ENCODE measurements around the gene EIF4A2. TPM values are rescaled to one million over a fixed set of nuclear protein-coding genes. Genes with fewer than 3 reads are reported as not detected.

EIF4A2 gene

GRCh38 chr3:186831798-186832197 lies 48.4 kb downstream of the EIF4A2 start:
- WGBS (ENCODE audit: extremely low coverage, insufficient coverage, low lambda C conversion rate) = no CpG with 5 or more reads among the region's 4 CpGs
- H3K27me3 ChIP-seq (ENCODE audit: insufficient read depth, low read length, poor library complexity) = no peaks in the 10 kb centered on the region
- H4K5ac ChIP-seq (ENCODE audit: low read length) = no peak overlapping the region
- H3K4me3 ChIP-seq (ENCODE audit: low read length) = no peak overlapping the region
- no peaks in the 10 kb centered on the region for H3K4me1 ChIP-seq (ENCODE audit: control insufficient read depth, low read depth, low read length)
- H3K9ac ChIP-seq (ENCODE audit: low read length) = no peak overlapping the region
- H3K56ac ChIP-seq (ENCODE audit: low read length) = no peak overlapping the region
- H3K4me2 ChIP-seq (ENCODE audit: low read length) = no peak overlapping the region
- no peaks in the 10 kb centered on the region for H3K36me3 ChIP-seq (ENCODE audit: control insufficient read depth, insufficient read depth, low read length)
- H2BK15ac ChIP-seq (replicated peaks; ENCODE audit: low read depth) = no peak overlapping the region
- no peak overlapping the region for H4K8ac ChIP-seq (ENCODE audit: low read depth, low read length)
- H3K79me2 ChIP-seq (ENCODE audit: control insufficient read depth, insufficient read depth, low read length) = no peaks in the 10 kb centered on the region
- no peak overlapping the region for H2BK5ac ChIP-seq (ENCODE audit: low read length)
- H3K79me1 ChIP-seq (ENCODE audit: low read length) = no peaks in the 10 kb centered on the region
- no peak overlapping the region for H2AK5ac ChIP-seq (ENCODE audit: low read length)
- H3K4ac ChIP-seq (ENCODE audit: low read depth, low read length) = no peak overlapping the region
- no peak overlapping the region for H3K18ac ChIP-seq (ENCODE audit: low read length)
- H3K23ac ChIP-seq (ENCODE audit: low read length) = no peak overlapping the region
- H2BK120ac ChIP-seq (ENCODE audit: low read depth, low read length) = no peak overlapping the region
- no peak overlapping the region for H3K27ac ChIP-seq (ENCODE audit: low read depth, low read length)
- no peak for DNase-seq

GRCh38 chr3:186832276-186832675 lies 48.9 kb downstream of the EIF4A2 start:
- Histone ChIP-seq H4K5ac (ENCODE audit: low read length) (no peak overlapping the region), H2BK5ac (ENCODE audit: low read length) (no peak overlapping the region), H3K4me3 (ENCODE audit: low read length) (no peak overlapping the region), H3K4ac (ENCODE audit: low read depth, low read length) (no peak overlapping the region), H3K56ac (ENCODE audit: low read length) (no peak overlapping the region), H3K27ac (ENCODE audit: low read depth, low read length) (no peak overlapping the region), H3K9ac (ENCODE audit: low read length) (no peak overlapping the region), H3K23ac (ENCODE audit: low read length) (no peak overlapping the region), H3K27me3 (ENCODE audit: insufficient read depth, low read length, poor library complexity) (no peaks in the 10 kb centered on the region), H3K36me3 (ENCODE audit: control insufficient read depth, insufficient read depth, low read length) (no peaks in the 10 kb centered on the region), H3K79me2 (ENCODE audit: control insufficient read depth, insufficient read depth, low read length) (no peaks in the 10 kb centered on the region), H3K79me1 (ENCODE audit: low read length) (no peaks in the 10 kb centered on the region), H4K8ac (ENCODE audit: low read depth, low read length) (no peak overlapping the region), H2BK120ac (ENCODE audit: low read depth, low read length) (no peak overlapping the region), H2BK15ac (replicated peaks; ENCODE audit: low read depth) (no peak overlapping the region), H3K18ac (ENCODE audit: low read length) (no peak overlapping the region), H3K4me1 (ENCODE audit: control insufficient read depth, low read depth, low read length) (no peaks in the 10 kb centered on the region), H2AK5ac (ENCODE audit: low read length) (no peak overlapping the region), H3K4me2 (ENCODE audit: low read length) (no peak overlapping the region)
- WGBS (ENCODE audit: extremely low coverage, insufficient coverage, low lambda C conversion rate) = no CpG with 5 or more reads among the region's 1 CpG
- DNase-seq = no peak

Small RNAs within 50 kb of the gene (small RNA-seq; reads per million reads assigned to genes)
- gene RF00092 (ENCODE audit: insufficient read depth) (not detected), gene RNU6-1105P (ENCODE audit: insufficient read depth) (not detected), gene SNORA4 (ENCODE audit: insufficient read depth) (not detected), gene SNORA63 (ENCODE audit: insufficient read depth) (not detected), gene SNORA81 (ENCODE audit: insufficient read depth) (not detected), gene SNORD2 (ENCODE audit: insufficient read depth) (not detected)

Measured in mesendoderm (in vitro differentiated cells).